HFFc6 (cell line): ENCODE measurements around the gene RAPGEFL1. TPM values are rescaled to one million over a fixed set of nuclear protein-coding genes. Genes with fewer than 3 reads are reported as not detected.

Experiments
- DNase-seq: peaks from one replicate; pipeline ENCODE4 v3.0.0-alpha.2; 2018
- H3K27ac Mint-ChIP-seq: 2 replicates; pipeline ENCODE4 v1.8.0; 2020; ENCODE audit warnings: mild to moderate bottlenecking, mixed read lengths
- H3K27me3 Mint-ChIP-seq: 2 replicates; pipeline ENCODE4 v1.8.0; 2021; ENCODE audit warnings: mild to moderate bottlenecking, moderate library complexity, mixed read lengths; ENCODE audit not compliant: insufficient read depth
- H3K36me3 Mint-ChIP-seq: 2 replicates; pipeline ENCODE4 v1.8.0; 2021; ENCODE audit warnings: low read depth, mixed read lengths
- H3K4me1 Mint-ChIP-seq: 2 replicates; pipeline ENCODE4 v1.8.0; 2020; ENCODE audit warnings: low read depth, mixed read lengths
- H3K4me3 Mint-ChIP-seq: 2 replicates; pipeline ENCODE4 v1.8.0; 2020; ENCODE audit warnings: mild to moderate bottlenecking, moderate library complexity, mixed read lengths
- H3K9me3 Mint-ChIP-seq: 2 replicates; pipeline ENCODE4 v1.8.0; 2020; ENCODE audit warnings: mild to moderate bottlenecking, mixed read lengths
- CTCF ChIP-seq: fragments of 200-600 bp; sonication (generic); IDR thresholded peaks from 2 replicates; pipeline ENCODE4 v1.5.0; 2021; ENCODE audit warnings: antibody characterized with exemption, mild to moderate bottlenecking
- total RNA-seq, 6 experiments: library from RNA; stranded (reverse); fragmentation: NEBNext Ultra II Directional; extraction: Animal tissue kit (Norgen Biotek cat#: 25700); gene quantifications; 2 replicates in 1 of 6; 3 replicates in 5 of 6; pipeline ENCODE4 v1.2.3, GENCODE V29; 2021

Gene RAPGEFL1
- total RNA-seq, 6 experiments from 2014 or later: 1.5 to 2.2 (median 1.8) TPM

DNA sequence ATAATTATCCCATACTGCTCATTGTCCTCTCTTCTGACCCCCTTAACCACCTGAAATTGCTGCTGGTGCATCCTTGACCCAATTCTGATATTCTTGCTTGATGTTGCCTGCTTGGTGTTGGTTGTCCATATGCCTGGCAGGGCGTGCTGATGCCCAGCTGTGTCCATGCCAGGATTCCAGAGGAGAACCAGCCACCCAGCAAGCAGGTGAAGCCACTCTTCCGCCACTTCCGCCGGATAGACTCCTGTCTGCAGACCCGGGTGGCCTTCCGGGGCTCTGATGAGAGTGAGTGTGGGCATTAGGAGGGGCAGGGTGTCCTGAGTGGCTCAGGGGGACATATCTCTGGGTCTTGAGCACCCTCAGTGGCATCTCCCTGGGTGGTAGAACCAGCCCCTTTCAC, 11.4 kb downstream of the RAPGEFL1 start:
- Mint-ChIP-seq H3K4me1 (peaks cover 12% of the 10 kb centered on the region; the same call in 1 of the 2 replicates), H3K4me3 (no peak overlapping the region), H3K9me3 (no peaks in the 10 kb centered on the region), H3K27me3 (0 out of 2 replicates have a peak, but pooled peaks cover 2% of the 10 kb centered on the region), H3K27ac (no peak overlapping the region), H3K36me3 (no peaks in the 10 kb centered on the region)
- no peak for DNase-seq
- no peak for TF ChIP-seq CTCF

DNA sequence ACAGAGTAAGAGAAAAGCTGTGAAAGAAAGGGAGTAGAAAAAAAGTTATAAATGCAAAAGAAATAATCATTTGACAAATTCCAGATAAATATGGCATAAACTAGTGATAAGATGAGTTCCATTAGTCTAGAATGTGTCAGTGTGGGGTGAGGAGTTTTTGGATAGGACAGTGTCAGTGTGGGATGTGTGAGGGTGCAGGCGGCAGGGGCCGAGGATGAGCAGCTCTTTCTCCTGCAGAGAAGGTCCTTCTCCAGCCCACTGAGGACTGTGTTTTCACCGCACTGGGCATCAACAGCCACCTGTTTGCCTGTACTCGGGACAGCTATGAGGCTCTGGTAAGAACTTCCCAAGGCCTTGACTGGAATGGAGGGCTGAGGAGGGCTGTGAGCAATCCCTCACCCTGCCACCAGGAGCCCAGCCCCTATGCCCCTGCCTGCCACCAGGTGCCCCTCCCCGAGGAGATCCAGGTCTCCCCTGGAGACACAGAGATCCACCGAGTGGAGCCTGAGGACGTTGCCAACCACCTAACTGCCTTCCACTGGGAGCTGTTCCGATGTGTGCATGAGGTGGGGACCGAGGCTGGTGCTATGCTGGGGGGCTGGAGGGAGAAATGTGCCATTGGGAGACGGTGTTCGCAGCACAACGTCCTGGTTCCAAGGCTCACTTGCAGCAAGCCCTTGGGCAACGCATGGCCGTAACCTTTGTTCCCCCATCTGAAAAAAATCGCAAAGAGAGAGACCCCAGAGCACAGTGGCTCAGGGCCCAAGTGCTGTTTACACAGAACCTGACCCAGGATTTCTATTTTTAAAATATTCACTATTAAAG, 13.1 kb downstream of the RAPGEFL1 start:
- H3K36me3 Mint-ChIP-seq: no peaks in the 10 kb centered on the region
- H3K27me3 Mint-ChIP-seq: peaks cover 6% of the 10 kb centered on the region; the same call in 1 of the 2 replicates
- no peaks in the 10 kb centered on the region for H3K9me3 Mint-ChIP-seq
- H3K4me1 Mint-ChIP-seq: peaks cover 17% of the 10 kb centered on the region; the same call in 1 of the 2 replicates
- H3K27ac Mint-ChIP-seq: no peak overlapping the region
- DNase-seq: no peak
- TF ChIP-seq CTCF: peak; percentile 64
- H3K4me3 Mint-ChIP-seq: peak overlapping the region; percentile 89

- Mint-ChIP-seq H3K4me3 (peak overlapping the region; percentile 89), H3K9me3 (no peaks in the 10 kb centered on the region), H3K36me3 (no peaks in the 10 kb centered on the region), H3K4me1 (peaks cover 17% of the 10 kb centered on the region; the same call in 1 of the 2 replicates), H3K27me3 (peaks cover 6% of the 10 kb centered on the region; the same call in 1 of the 2 replicates), H3K27ac (peak overlapping the region; percentile 55; the same call in 1 of the 2 replicates)
- peak; percentile 71 for DNase-seq
- peak; percentile 83 for TF ChIP-seq CTCF
These were observed 14.3 kb downstream of the RAPGEFL1 start for GRCh38 chr17:40191237-40192208.

DNA sequence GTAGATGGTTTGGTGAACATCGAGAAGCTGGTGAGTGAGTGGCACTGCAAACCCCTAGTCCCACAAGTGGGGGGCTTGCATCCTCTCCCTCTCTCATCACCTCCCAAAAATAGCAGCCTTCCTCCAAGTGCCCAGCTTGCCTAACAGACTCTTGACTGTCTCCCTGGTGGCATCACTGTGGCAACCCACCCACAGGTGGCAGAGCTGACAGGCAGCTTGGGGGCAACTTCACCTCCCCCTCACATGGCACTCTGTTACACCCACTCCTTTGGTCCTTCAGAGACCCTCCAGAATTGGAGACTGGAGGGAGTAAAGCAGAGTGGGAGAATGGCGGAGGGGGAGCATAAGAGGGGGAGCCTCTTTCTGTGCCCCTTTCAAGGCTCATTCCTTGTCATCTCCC, 15.7 kb downstream of the RAPGEFL1 start:
- peaks cover 3% of the 10 kb centered on the region for H3K27me3 Mint-ChIP-seq
- H3K36me3 Mint-ChIP-seq: no peaks in the 10 kb centered on the region
- no peaks in the 10 kb centered on the region; the same call in 1 of the 2 replicates for H3K9me3 Mint-ChIP-seq
- H3K4me3 Mint-ChIP-seq: no peak overlapping the region
- no peak overlapping the region for H3K27ac Mint-ChIP-seq
- no peak for TF ChIP-seq CTCF
- H3K4me1 Mint-ChIP-seq: peaks cover 17% of the 10 kb centered on the region; the same call in 1 of the 2 replicates
- no peak for DNase-seq

- Mint-ChIP-seq H3K4me1 (peaks cover 17% of the 10 kb centered on the region; the same call in 1 of the 2 replicates), H3K27ac (no peak overlapping the region), H3K9me3 (no peaks in the 10 kb centered on the region; the same call in 1 of the 2 replicates), H3K27me3 (peaks cover 3% of the 10 kb centered on the region), H3K4me3 (no peak overlapping the region), H3K36me3 (no peaks in the 10 kb centered on the region)
- no peak for TF ChIP-seq CTCF
- DNase-seq: no peak
These were observed 17.6 kb downstream of the RAPGEFL1 start for GRCh38 chr17:40194821-40195220.
